Left ventricle myocardium inferior (tissue), 1 donor: ENCODE measurements around the gene RAPGEF1. TPM values are rescaled to one million over a fixed set of nuclear protein-coding genes. Genes with fewer than 3 reads are reported as not detected.

Experiments
- DNase-seq: peaks from one replicate; pipeline ENCODE4 v3.0.0-alpha.2; 2020
- H3K27ac ChIP-seq: fragments of 200-600 bp; replicated peaks from 2 replicates; pipeline ENCODE4 v1.8.0; 2021
- H3K27me3 ChIP-seq: fragments of 200-600 bp; 2 replicates; pipeline ENCODE4 v1.8.0; 2021; ENCODE audit warnings: low read depth
- H3K36me3 ChIP-seq: fragments of 200-600 bp; 2 replicates; pipeline ENCODE4 v1.8.0; 2021
- H3K4me1 ChIP-seq: fragments of 200-600 bp; 2 replicates; pipeline ENCODE4 v1.8.0; 2021
- H3K4me3 ChIP-seq: fragments of 200-600 bp; 2 replicates; pipeline ENCODE4 v1.8.0; 2021; ENCODE audit warnings: mild to moderate bottlenecking, moderate library complexity
- H3K9me3 ChIP-seq: fragments of 200-600 bp; replicated peaks from 2 replicates; pipeline ENCODE4 v1.8.0; 2021
- intact Hi-C: fragments of 100-400 bp; cut with micrococcal nuclease; formaldehyde crosslinking; loops from one replicate; pipeline ENCODE4 v1.11.0; 2022
- total RNA-seq: library from RNA; stranded (reverse); fragmentation: NEBNext Ultra II Directional; extraction: Animal tissue kit (Norgen Biotek cat#: 25700); gene quantifications from one replicate; pipeline ENCODE4 v1.2.1, GENCODE V29; 2021
- TF ChIP-seq, protein P1 (sequence below): fragments of 200-600 bp; IDR thresholded peaks from 2 replicates; pipeline ENCODE4 v1.8.0; 2021; ENCODE audit warnings: antibody characterized with exemption, mild to moderate bottlenecking, borderline replicate concordance
- donor health status: DM: no; HTN: yes; CAD: no; lungs with severe emphysema.

Gene RAPGEF1
- total RNA-seq, 1 donor from 2014 or later: 95.9 TPM

DNA sequence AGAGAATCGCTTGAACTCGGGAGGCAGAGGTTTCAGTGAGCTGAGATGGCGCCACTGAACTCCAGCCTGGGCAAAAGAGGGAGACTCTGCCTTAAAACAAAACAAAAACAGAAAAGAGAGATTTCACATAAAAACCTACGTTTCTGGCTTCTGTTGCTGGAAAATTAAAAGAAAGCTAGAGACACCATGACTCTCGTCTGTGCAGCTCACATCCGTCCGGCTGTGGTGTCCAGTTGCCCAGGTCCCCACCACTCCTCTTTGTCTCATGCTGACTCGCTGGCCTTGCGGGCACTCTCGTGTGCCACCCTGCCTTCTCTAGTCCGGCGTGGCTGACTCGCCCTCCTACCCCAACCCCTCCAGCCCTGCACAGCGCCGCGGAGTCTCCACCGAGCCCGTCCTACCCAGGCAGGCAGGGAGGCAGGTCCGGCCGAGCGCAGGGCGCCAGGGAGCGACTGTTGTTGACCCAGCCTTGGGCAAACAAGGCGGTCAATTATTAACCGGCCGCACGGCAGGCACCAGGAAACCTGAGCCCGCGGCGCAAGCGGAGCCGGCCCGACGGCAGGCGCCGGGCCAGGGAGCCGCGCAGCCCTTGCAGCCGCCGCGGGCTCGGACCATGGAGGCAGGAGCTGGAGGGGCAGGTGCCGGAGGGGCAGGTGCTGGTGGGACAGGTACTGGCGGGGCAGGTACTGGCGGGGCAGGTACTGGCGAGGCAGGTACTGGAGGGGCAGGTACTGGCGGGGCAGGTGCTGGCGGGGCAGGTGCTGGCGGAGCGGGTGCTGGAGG is 194.7 kb downstream of the RAPGEF1 start, which contains the start of gene PRRT1B:
Gene PRRT1B (plus strand): TSS at position 521 of the 783 bp plus-strand sequence. CDS start 93 bp downstream, at position 614.
- DNase-seq: no peak
- Histone ChIP-seq H3K4me3 (peak within 1 kb of the TSS; percentile 42), H3K9me3 (peaks cover 26% of the 10 kb centered on the region), H3K36me3 (no peaks in the 10 kb centered on the region), H3K27me3 (peaks cover 67% of the 10 kb centered on the region), H3K27ac (no peak within 1 kb of the TSS), H3K4me1 (peaks cover 21% of the 10 kb centered on the region)
- intact Hi-C loops: no loop called here
- TF ChIP-seq, protein P1, sequence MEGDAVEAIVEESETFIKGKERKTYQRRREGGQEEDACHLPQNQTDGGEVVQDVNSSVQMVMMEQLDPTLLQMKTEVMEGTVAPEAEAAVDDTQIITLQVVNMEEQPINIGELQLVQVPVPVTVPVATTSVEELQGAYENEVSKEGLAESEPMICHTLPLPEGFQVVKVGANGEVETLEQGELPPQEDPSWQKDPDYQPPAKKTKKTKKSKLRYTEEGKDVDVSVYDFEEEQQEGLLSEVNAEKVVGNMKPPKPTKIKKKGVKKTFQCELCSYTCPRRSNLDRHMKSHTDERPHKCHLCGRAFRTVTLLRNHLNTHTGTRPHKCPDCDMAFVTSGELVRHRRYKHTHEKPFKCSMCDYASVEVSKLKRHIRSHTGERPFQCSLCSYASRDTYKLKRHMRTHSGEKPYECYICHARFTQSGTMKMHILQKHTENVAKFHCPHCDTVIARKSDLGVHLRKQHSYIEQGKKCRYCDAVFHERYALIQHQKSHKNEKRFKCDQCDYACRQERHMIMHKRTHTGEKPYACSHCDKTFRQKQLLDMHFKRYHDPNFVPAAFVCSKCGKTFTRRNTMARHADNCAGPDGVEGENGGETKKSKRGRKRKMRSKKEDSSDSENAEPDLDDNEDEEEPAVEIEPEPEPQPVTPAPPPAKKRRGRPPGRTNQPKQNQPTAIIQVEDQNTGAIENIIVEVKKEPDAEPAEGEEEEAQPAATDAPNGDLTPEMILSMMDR: no peak

DNA sequence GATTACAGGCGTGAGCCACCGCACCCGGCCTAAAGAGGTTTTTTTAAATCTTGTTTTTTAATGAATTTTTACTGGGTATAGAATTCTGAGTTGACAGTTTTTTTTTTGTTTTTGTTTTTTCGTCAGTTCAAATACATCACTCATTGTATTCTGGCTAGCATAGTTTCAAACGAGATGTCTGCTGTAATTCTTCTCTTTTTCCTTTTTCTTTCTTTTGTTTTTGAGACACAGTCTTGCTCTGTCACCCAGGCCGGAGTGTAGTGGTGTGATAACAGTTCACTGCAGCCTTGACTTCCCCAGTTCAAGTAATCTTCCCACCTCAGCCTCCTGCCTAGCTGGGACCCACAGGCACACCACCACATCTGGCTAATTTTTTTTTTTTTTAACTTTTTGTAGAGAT is 196.7 kb downstream of the RAPGEF1 start:
- H3K27ac ChIP-seq: no peak overlapping the region
- H3K4me3 ChIP-seq: no peak overlapping the region
- H3K9me3 ChIP-seq: peaks cover 26% of the 10 kb centered on the region
- no peaks in the 10 kb centered on the region for H3K36me3 ChIP-seq
- peaks cover 47% of the 10 kb centered on the region for H3K27me3 ChIP-seq
- TF ChIP-seq, protein P1: no peak
- DNase-seq: no peak
- H3K4me1 ChIP-seq: peaks cover 21% of the 10 kb centered on the region
- intact Hi-C loops: no loop called here

DNA sequence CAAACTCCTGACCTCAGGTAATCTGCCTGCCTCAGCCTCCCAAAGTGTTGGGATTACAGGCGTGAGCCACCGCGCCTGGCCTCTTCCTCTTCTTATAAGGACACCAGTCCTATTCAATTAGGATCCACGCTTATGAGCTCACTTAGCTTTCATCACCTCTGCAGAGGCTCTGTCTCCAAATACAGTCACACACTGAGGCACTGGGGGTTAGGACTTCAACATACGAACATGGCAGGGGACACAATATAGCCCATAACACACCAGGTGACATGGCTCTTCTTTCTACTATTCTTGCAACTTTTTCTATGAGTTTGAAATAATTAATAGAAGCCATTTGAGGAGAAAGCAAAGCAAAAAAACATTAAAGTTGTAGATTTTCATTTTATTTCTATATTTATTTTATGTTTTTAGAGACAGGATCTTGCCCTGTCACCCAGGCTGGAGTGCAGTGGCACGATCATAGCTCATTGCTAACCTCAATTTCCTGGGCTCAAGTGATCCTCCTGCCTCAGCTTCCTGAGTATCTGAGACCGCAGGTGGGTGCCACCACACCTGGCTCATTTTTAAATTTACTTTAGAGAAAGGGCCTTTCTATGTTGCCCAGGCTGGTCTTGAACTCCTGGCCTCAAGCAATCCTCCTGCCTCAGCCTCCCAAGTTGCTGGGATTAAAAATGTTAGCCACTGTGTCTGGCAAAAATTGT is 200.5 kb downstream of the RAPGEF1 start:
- intact Hi-C loops: no loop called here
- no peak overlapping the region for H3K4me3 ChIP-seq
- H3K27ac ChIP-seq: no peak overlapping the region
- H3K4me1 ChIP-seq: peaks cover 6% of the 10 kb centered on the region
- DNase-seq: no peak
- TF ChIP-seq, protein P1: no peak
- H3K9me3 ChIP-seq: peaks cover 26% of the 10 kb centered on the region
- no peaks in the 10 kb centered on the region for H3K36me3 ChIP-seq
- H3K27me3 ChIP-seq: peaks cover 10% of the 10 kb centered on the region

DNA sequence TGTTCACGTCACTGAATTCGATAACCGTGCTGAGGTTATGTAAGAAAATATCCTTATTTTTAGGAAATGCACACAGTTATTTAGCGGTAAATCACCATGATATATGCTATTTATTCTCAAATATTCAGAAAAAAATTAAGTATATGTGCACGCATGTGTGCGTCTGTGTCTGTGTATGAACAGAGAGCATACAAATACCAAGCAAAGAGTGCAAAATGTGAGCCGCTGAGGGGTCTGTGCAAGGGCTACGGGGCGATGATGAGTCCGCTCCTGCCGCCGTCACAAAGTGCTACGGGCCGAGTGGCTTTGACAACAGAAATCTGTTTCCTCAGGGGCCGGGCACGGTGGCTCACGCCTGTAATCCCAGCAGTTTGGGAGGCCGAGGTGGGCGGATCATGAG is 201.9 kb downstream of the RAPGEF1 start:
- H3K27me3 ChIP-seq: no peaks in the 10 kb centered on the region
- H3K4me3 ChIP-seq: no peak overlapping the region
- TF ChIP-seq, protein P1: no peak
- H3K9me3 ChIP-seq: peaks cover 12% of the 10 kb centered on the region
- H3K4me1 ChIP-seq: peaks cover 6% of the 10 kb centered on the region
- intact Hi-C loops: no loop called here
- DNase-seq: no peak
- no peak overlapping the region for H3K27ac ChIP-seq
- H3K36me3 ChIP-seq: no peaks in the 10 kb centered on the region

DNA sequence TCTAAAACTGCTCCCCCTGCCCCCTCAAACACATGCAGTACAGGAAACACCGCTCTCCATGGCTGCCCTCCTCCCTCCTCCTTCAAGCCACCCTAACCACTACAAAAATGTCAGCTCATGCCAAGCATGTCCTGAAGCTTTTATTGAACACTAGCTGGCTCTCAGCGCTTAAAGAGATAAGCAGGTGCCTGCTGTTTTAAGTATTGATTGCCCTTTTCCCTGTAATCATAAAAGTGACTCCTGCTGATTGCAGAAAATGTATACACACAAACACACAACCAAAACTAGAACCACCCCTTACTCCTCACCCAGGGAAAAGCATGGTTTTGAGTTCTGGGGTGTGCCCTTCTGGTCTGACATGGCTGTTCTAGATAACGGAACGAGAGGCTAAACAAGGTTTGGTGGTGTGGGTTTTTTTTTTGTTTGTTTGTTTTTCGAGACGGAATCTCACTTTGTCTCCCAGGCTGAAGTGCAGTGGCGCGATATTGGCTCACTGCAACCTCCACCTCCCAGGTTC is 205.1 kb downstream of the RAPGEF1 start:
- Histone ChIP-seq H3K27ac (no peak overlapping the region), H3K27me3 (no peaks in the 10 kb centered on the region), H3K9me3 (no peaks in the 10 kb centered on the region), H3K4me3 (no peak overlapping the region), H3K36me3 (peaks cover under 1% of the 10 kb centered on the region), H3K4me1 (peaks cover 25% of the 10 kb centered on the region)
- intact Hi-C loops: no loop called here
- TF ChIP-seq, protein P1: no peak
- no peak for DNase-seq
